ENCODE measurements around the gene VKORC1L1. TPM values are rescaled to one million over a fixed set of nuclear protein-coding genes. Genes with fewer than 3 reads are reported as not detected.

VKORC1L1 gene
- total RNA-seq, 1 donor from 2014 or later: 33.9 TPM

DNA sequence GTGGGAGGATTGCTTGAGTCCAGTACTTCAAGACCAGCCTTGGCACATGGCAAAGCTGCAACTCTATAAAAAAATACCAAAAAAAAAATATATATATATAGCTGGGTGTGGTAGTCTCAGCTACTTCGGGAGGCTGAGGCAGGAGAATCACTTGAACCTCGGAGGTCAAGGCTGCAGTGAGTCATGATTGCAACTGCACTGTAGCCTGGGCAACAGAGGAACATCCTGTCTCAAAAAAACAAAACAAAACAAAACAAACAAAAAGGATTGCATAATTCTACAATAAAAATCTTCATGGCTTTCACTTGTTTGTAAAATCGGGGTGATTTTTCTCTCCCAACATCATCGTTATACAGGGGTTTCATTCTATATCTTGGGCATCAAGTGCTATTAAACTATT lies 74.0 kb downstream of the VKORC1L1 start:
- no peak for DNase-seq (ENCODE audit: low read depth, low spot score)
- Mint-ChIP-seq H3K4me3 (no peak overlapping the region), H3K36me3 (ENCODE audit: low read depth) (no peaks in the 10 kb centered on the region), H3K27me3 (ENCODE audit: low read depth) (no peaks in the 10 kb centered on the region), H3K4me1 (no peaks in the 10 kb centered on the region), H3K27ac (ENCODE audit: unreplicated experiment) (no peak overlapping the region), H3K9me3 (no peaks in the 10 kb centered on the region)
- TF ChIP-seq CTCF (conservative IDR thresholded peaks at IDR 0.05): no peak

GRCh38 chr7:65951837-65952578 lies 79.1 kb downstream of the VKORC1L1 start:
- H3K27ac Mint-ChIP-seq (ENCODE audit: unreplicated experiment): no peak overlapping the region
- H3K27me3 Mint-ChIP-seq (ENCODE audit: low read depth): no peaks in the 10 kb centered on the region
- no peaks in the 10 kb centered on the region for H3K4me1 Mint-ChIP-seq
- no peak overlapping the region for H3K4me3 Mint-ChIP-seq
- TF ChIP-seq CTCF (conservative IDR thresholded peaks at IDR 0.05): no peak
- no peak for DNase-seq (ENCODE audit: low read depth, low spot score)
- H3K36me3 Mint-ChIP-seq (ENCODE audit: low read depth): peaks cover 4% of the 10 kb centered on the region
- no peaks in the 10 kb centered on the region for H3K9me3 Mint-ChIP-seq

DNA sequence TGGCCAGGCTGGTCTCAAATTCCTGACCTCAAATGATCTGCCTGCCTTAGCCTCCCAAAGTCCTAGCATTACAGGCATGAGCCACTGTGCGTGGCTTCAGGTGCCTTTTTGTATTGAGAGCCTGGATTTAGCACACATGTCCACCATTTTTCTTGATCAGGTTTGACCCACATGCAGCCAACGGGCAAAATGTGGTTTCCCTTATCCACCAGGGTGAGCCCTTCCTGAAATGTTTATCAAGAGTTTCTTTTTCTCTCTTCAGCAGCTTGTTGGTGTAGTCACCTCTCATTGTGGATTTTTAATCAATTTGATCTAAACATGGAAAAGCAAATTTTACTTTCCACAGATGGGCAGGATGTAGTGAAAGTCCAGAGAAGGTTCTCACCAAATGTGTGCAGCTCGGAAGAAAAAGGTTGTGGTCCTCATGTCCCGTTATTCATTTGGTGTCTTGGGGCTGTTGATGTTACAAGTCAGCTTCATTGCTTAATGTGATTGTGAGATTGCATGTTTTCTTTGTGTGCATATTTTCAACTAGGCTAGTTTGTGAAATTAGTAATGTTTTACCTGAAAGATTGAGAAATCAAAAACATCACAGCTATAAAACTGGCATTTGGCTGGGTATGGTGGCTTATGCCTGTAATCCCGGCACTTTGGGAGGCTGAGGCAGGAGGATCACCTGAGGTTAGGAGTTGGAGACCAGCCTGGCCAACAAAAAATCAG lies 80.3 kb downstream of the VKORC1L1 start:
- H3K27ac Mint-ChIP-seq (ENCODE audit: unreplicated experiment): no peak overlapping the region
- no peak overlapping the region for H3K4me3 Mint-ChIP-seq
- no peaks in the 10 kb centered on the region for H3K9me3 Mint-ChIP-seq
- no peak for TF ChIP-seq CTCF (conservative IDR thresholded peaks at IDR 0.05)
- H3K4me1 Mint-ChIP-seq: no peaks in the 10 kb centered on the region
- peaks cover 4% of the 10 kb centered on the region for H3K36me3 Mint-ChIP-seq (ENCODE audit: low read depth)
- H3K27me3 Mint-ChIP-seq (ENCODE audit: low read depth): no peaks in the 10 kb centered on the region
- no peak for DNase-seq (ENCODE audit: low read depth, low spot score)

GRCh38 chr7:65953890-65954450 lies 81.1 kb downstream of the VKORC1L1 start:
- Mint-ChIP-seq H3K36me3 (ENCODE audit: low read depth) (peaks cover 4% of the 10 kb centered on the region), H3K27me3 (ENCODE audit: low read depth) (no peaks in the 10 kb centered on the region), H3K9me3 (no peaks in the 10 kb centered on the region), H3K4me1 (no peaks in the 10 kb centered on the region), H3K27ac (ENCODE audit: unreplicated experiment) (no peak overlapping the region), H3K4me3 (no peak overlapping the region)
- no peak for TF ChIP-seq CTCF (conservative IDR thresholded peaks at IDR 0.05)
- DNase-seq (ENCODE audit: low read depth, low spot score): no peak

- no peaks in the 10 kb centered on the region for H3K4me1 Mint-ChIP-seq
- peaks cover 7% of the 10 kb centered on the region for H3K36me3 Mint-ChIP-seq (ENCODE audit: low read depth)
- DNase-seq (ENCODE audit: low read depth, low spot score): no peak
Observed at GRCh38 chr7:65955718-65956117, 82.8 kb downstream of the VKORC1L1 start.

More at GRCh38 chr7:65955718-65956117, 82.8 kb downstream of the VKORC1L1 start:
- H3K4me3 Mint-ChIP-seq: no peak overlapping the region
- no peaks in the 10 kb centered on the region for H3K27me3 Mint-ChIP-seq (ENCODE audit: low read depth)
- no peak overlapping the region for H3K27ac Mint-ChIP-seq (ENCODE audit: unreplicated experiment)
- no peak for TF ChIP-seq CTCF (conservative IDR thresholded peaks at IDR 0.05)
- no peaks in the 10 kb centered on the region for H3K9me3 Mint-ChIP-seq

All from neural crest cell (in vitro differentiated cells).